ENCODE measurements around the gene SRM. TPM values are rescaled to one million over a fixed set of nuclear protein-coding genes. Genes with fewer than 3 reads are reported as not detected.

Gene SRM
- total and polyA plus RNA-seq, 2 of the 4 experiments (the other 2 are of a cell fraction), result 23.1 to 160 TPM

- Histone ChIP-seq H2BK15ac (ENCODE audit: low read depth, low read length) (no peak overlapping the region), H2BK5ac (ENCODE audit: low read depth, low read length, poor library complexity, severe bottlenecking) (no peak overlapping the region), H3K14ac (replicated peaks; ENCODE audit: low read depth, low read length) (peak overlapping the region; percentile 76), H4K91ac (ENCODE audit: insufficient read depth, low read depth, low read length) (no peak overlapping the region), H4K8ac (ENCODE audit: low read depth in 2 of 2, low read length in 2 of 2) (peak overlapping the region in 1 of 2 experiments; percentile 3; a peak in 1 of 4 replicates), H2BK120ac (ENCODE audit: low read depth, low read length) (0 out of 2 replicates have a peak overlapping the region, but pooled peaks have one; percentile 13), H3K36me3 (ENCODE audit: control insufficient read depth, insufficient read depth, low read length) (peaks cover 32% of the 10 kb centered on the region), H2BK20ac (ENCODE audit: low read depth, low read length) (no peak overlapping the region), H3K9me1 (ENCODE audit: insufficient read depth, low read length) (0 out of 2 replicates have a peak, but pooled peaks cover 3% of the 10 kb centered on the region), H3K9ac (ENCODE audit: low read depth, low read length) (peak overlapping the region; percentile 99), H3K27me3 (ENCODE audit: control insufficient read depth, insufficient read depth, low read length) (no peaks in the 10 kb centered on the region), H2AK9ac (replicated peaks; ENCODE audit: low read depth, low read length, poor library complexity) (peak overlapping the region; percentile 97), H3K4ac (ENCODE audit: low read depth, low read length) (peak overlapping the region; percentile 46), H4K5ac (ENCODE audit: low read depth, low read length) (no peak overlapping the region), H3K4me2 (ENCODE audit: low read depth, low read length) (peak overlapping the region; percentile 93), H3K27ac (ENCODE audit: insufficient read depth, low read length) (peak overlapping the region; percentile 33; the same call in 1 of the 2 replicates), H2AK5ac (ENCODE audit: low read depth, low read length) (peak overlapping the region; percentile 75; the same call in 1 of the 2 replicates), H2AFZ (replicated peaks; ENCODE audit: low read length, poor library complexity) (peak overlapping the region; percentile 97), H4K20me1 (ENCODE audit: insufficient read depth, low read length) (peaks cover 40% of the 10 kb centered on the region), H3K4me3 (ENCODE audit: insufficient read depth, low read depth, low read length) (peak overlapping the region; percentile 89), H3K23ac (ENCODE audit: low read depth, low read length) (peak overlapping the region; percentile 90), H3K18ac (ENCODE audit: low read depth, low read length) (no peak overlapping the region), H3K56ac (ENCODE audit: extremely low read depth, insufficient read depth, low read length) (peak overlapping the region; percentile 45), H3K4me1 (ENCODE audit: control insufficient read depth, insufficient read depth, low read length) (peaks cover 2% of the 10 kb centered on the region; the same call in 1 of the 2 replicates), H3K9me3 (ENCODE audit: control insufficient read depth, insufficient read depth, low read length) (no peaks in the 10 kb centered on the region), H3K79me1 (ENCODE audit: low read depth in 1 of 2, low read length in 2 of 2) (peaks cover 3 to 37% of the 10 kb centered on the region in 2 experiments)
- dilution Hi-C loops (cut with HindIII; ENCODE audit: low sequenced_read_pairs, unreplicated experiment), result no loop called here
- 0% methylated on average over 6 of the region's 11 CpGs; no CpG with 5 or more reads in 1 of the 2 experiments for WGBS, 2 experiments (ENCODE audit: extremely low coverage in 2 of 2, insufficient read length in 1 of 2)
- CTCF ChIA-PET, result no interaction called here
- in situ Hi-C loops (cut with MboI; ENCODE audit: low sequenced_read_pairs), result no loop called here
- TF ChIP-seq MXI1 (IDR thresholded peaks at IDR 0.05; ENCODE audit: borderline replicate concordance, low read depth, low read length) (no peak; the same call in 1 of the 2 replicates), RAD21 (IDR thresholded peaks at IDR 0.05; ENCODE audit: low read length) (no peak), MAZ (IDR thresholded peaks at IDR 0.05; ENCODE audit: borderline replicate concordance, low read depth, low read length) (no peak), RFX5 (IDR thresholded peaks at IDR 0.05; ENCODE audit: low read depth, low read length) (no peak), CTCF (conservative IDR thresholded peaks at IDR 0.05; ENCODE audit: low read depth, low read length) (no peak)
- ATAC-seq (ENCODE audit: low read depth) (peak; percentile 1), DNase-seq (peak; percentile 14)
- BruUV-seq (replicated peaks), result no TSS peak
- POLR2A ChIA-PET (ENCODE audit: unreplicated experiment), result no interaction called here
- intact Hi-C loops (cut with micrococcal nuclease), result loop anchor here (2.0 kb wide), 2 partner anchors 498 to 506 kb away; no protein-coding TSS in a partner anchor
These were observed 46.7 kb downstream of the SRM start for GRCh38 chr1:11013160-11013531.

Measured in IMR-90 (cell line).